Mucosa of descending colon (tissue), 3 donors: ENCODE measurements around the gene ST6GALNAC4. TPM values are rescaled to one million over a fixed set of nuclear protein-coding genes. Genes with fewer than 3 reads are reported as not detected.

Experiments
- ATAC-seq: fragments of 200-7000 bp; cut with Tn5 transposase; one replicate; pipeline ENCODE4 v1.9.1; 2020; ENCODE audit warnings: mild to moderate bottlenecking, moderate library complexity
- DNase-seq, 3 donors: peaks; one replicate each; pipeline ENCODE4 v3.0.0-alpha.2; 2020
- H3K36me3 ChIP-seq: fragments of 200-600 bp; one replicate; pipeline ENCODE4 v1.8.0; 2021; ENCODE audit warnings: low read depth, mild to moderate bottlenecking
- H3K4me1 ChIP-seq: fragments of 200-600 bp; one replicate; pipeline ENCODE4 v1.8.0; 2021; ENCODE audit warnings: low read depth, mild to moderate bottlenecking
- H3K4me3 ChIP-seq: fragments of 200-600 bp; one replicate; pipeline ENCODE4 v1.8.0; 2021; ENCODE audit warnings: mild to moderate bottlenecking
- H3K9me3 ChIP-seq: fragments of 200-600 bp; one replicate; pipeline ENCODE4 v1.8.0; 2021; ENCODE audit warnings: mild to moderate bottlenecking
- intact Hi-C, 2 donors: fragments of 100-400 bp; cut with DNase I in 1 of 2; cut with micrococcal nuclease in 1 of 2; formaldehyde crosslinking; loops; one replicate each; pipeline versions ENCODE4 v1.11.0 to v1.11.1; 2022; cut with DNase I, micrococcal nuclease
- total RNA-seq, 3 donors: library from RNA; stranded (reverse); fragmentation: NEBNext Ultra II Directional in 2 of 3; extraction: Animal tissue kit (Norgen Biotek cat#: 25700) in 2 of 3; gene quantifications; one replicate each; pipeline versions ENCODE4 v1.2.1 to v1.2.4, GENCODE V29; 2021 to 2023
- TF ChIP-seq, protein P1 (sequence below): fragments of 200-600 bp; IDR thresholded peaks from one replicate; pipeline ENCODE4 v1.8.0; 2022; ENCODE audit warnings: antibody characterized with exemption, mild to moderate bottlenecking
- donor health status: DM: no; HTN: no; CAD: no; lungs with moderate emphysema.
- donor health status: DM: no; HTN: no; CAD: no.
- donor health status: DM: no; HTN: yes; CAD: no.

ST6GALNAC4 gene
- total RNA-seq, 3 donors from 2014 or later, result 31.0 to 39.2 (median 37.2) TPM

DNA sequence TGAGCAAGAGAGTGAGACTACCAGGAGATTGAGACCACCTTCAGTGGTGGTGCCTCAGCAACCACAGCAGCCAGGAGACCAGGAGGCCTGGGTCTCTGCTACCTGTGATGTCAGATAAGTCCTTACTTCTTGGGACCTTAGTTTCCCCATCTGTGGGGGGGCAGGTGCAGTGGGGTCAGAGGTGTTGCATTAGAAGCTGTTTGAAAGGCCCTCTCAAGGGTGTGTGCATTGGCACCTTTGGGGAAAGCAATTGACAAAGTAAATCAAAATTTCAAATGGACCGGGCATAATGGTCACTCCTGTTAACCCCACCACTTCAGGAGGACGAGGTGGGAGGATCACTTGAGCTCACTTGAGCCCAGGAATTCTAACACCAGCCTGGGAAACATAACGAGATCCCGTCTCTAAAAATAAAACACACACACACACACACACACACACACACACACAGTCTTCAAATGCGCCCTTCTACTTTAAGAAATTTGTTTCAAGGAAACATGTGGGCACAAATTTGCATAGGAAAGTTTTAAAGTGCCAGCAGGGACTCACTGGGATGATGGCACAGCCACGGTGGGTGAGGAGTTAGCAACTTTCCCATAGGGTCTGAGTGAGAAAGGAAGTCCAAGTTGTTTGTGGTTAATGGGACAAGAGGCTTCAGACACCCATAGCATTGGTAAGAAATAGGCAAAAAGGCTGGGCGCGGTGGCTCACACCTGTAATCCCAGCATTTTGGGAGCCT is 38.0 kb downstream of the ST6GALNAC4 start:
- no peaks in the 10 kb centered on the region for H3K9me3 ChIP-seq
- no peak for ATAC-seq
- peaks cover 29% of the 10 kb centered on the region for H3K4me1 ChIP-seq
- H3K4me3 ChIP-seq, result no peak overlapping the region
- no peak for DNase-seq
- intact Hi-C loops, result loop anchor here in 1 of 2 donors (10.0 kb wide), 1 partner anchor 144 kb away; the partner anchor contains the start of gene TOR2A
- TF ChIP-seq, protein P1, sequence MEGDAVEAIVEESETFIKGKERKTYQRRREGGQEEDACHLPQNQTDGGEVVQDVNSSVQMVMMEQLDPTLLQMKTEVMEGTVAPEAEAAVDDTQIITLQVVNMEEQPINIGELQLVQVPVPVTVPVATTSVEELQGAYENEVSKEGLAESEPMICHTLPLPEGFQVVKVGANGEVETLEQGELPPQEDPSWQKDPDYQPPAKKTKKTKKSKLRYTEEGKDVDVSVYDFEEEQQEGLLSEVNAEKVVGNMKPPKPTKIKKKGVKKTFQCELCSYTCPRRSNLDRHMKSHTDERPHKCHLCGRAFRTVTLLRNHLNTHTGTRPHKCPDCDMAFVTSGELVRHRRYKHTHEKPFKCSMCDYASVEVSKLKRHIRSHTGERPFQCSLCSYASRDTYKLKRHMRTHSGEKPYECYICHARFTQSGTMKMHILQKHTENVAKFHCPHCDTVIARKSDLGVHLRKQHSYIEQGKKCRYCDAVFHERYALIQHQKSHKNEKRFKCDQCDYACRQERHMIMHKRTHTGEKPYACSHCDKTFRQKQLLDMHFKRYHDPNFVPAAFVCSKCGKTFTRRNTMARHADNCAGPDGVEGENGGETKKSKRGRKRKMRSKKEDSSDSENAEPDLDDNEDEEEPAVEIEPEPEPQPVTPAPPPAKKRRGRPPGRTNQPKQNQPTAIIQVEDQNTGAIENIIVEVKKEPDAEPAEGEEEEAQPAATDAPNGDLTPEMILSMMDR, result no peak
- H3K36me3 ChIP-seq, result no peaks in the 10 kb centered on the region

DNA sequence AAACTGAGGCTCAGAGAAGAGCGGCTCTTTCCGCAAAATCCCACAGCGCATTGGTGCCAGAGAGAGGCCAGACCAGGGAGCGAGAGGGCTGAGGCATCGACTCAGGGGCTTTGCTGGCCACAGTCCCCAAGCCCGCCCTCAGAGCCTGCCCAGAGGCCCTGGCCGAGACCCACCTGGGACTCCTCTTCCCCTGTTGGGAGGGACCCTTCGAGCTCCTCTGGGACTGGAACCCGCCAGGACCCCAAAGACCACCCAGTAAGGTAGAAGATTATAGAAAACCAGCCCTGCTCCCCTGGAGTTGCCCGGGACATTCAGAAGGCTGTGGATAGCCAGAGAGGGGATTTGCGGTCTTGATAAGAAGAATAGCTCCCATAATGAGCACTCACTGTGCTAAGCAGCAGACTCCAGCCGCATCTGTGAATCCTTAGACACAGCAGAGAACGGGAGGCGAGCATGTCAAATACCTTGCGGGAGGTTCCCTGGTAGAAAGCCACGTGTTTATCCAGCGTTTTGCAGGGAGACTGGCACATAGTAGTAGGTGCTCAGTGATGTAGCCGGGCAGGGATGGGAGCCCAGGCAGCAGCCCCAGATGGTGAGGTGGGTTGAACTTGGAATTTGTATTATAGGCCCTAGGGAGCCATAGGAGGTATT is 38.7 kb downstream of the ST6GALNAC4 start:
- no peaks in the 10 kb centered on the region for H3K36me3 ChIP-seq
- intact Hi-C loops, result loop anchor here in 1 of 2 donors (10.0 kb wide), 1 partner anchor 143 kb away; the partner anchor contains the start of gene TOR2A
- no peaks in the 10 kb centered on the region for H3K9me3 ChIP-seq
- peaks cover 32% of the 10 kb centered on the region for H3K4me1 ChIP-seq
- peak in 2 of 3 donors; percentile 33 to 51 for DNase-seq
- TF ChIP-seq, protein P1, result no peak
- no peak overlapping the region for H3K4me3 ChIP-seq
- no peak for ATAC-seq

DNA sequence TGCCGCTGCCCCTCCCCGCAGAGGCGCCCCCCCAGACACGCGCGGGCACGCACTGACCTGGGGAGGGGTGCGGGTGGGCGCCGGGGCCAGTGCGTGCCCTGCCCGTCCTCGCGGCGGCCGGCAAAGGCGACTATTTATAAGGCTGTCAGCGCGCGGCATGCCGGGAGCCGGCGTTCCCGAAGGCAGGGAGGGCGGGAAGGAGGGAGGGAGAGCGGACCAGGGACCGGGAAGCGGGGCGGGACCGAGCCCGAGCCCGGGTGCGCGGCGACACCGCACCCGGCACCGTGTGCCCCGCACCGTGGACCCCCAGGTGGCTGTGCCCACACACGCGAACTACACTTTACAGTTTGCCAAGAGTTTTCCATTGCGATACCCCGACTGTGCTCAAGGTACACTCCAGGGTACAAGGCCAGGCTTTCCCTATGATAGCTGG is 39.3 kb downstream of the ST6GALNAC4 start, which contains the start of gene AK1:
TSS of gene AK1 (minus strand) at position 110 of the 433 bp plus-strand sequence. CDS start 3,058 bp downstream, outside the sequence.
- intact Hi-C loops, result loop anchor here in 1 of 2 donors (10.0 kb wide), 1 partner anchor 143 kb away; the partner anchor contains the start of gene TOR2A
- Histone ChIP-seq H3K4me3 (peak within 1 kb of the TSS; percentile 19), H3K36me3 (no peaks in the 10 kb centered on the region), H3K9me3 (no peaks in the 10 kb centered on the region), H3K4me1 (peaks cover 32% of the 10 kb centered on the region)
- TF ChIP-seq, protein P1, result no peak
- peak; percentile 81 for ATAC-seq
- peak; percentile 85 to 88 (median 85) for DNase-seq

DNA sequence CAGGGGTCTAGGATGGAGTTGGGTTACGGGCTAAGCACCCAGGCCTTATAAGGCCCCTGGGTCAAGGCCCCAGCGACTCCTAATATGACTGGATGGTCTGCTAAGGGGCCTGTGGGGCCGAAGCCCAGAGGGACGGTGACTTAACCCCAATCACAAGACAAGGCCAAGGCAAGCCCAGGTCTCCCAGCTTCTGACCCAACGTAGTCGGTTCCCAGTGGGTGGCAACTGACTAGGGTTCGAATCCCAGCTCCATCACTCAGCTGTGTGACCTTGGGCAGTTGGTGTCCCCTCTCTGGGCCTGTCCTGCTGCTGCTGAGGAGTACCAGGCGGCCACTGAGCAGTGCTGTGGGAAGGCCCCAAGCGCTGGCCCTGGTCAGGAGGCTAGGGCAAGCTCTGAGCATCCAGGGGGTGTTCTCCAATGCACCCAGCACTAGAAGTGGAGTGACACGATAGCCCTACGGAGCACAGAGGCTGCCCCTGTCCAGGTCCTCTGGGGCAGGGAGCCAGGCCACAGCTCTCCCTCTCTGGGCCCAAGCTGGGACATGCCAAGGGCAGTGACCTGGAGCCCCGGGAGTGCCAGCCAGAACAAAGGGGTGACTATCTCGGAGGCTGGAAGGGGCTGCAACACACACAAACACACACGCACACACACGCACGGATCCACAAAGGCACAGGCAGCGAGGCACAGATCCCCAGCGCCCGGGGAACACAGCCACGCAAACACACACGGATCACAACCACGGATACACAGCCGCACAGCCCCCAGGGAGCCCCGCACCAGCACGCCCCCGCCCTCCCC is 39.9 kb downstream of the ST6GALNAC4 start:
- intact Hi-C loops, result loop anchor here in 1 of 2 donors (10.0 kb wide), 1 partner anchor 142 kb away; the partner anchor contains the start of gene TOR2A
- DNase-seq (peak in 1 of 3 donors; percentile 51), ATAC-seq (peak; percentile 32)
- TF ChIP-seq, protein P1, result no peak
- Histone ChIP-seq H3K9me3 (no peaks in the 10 kb centered on the region), H3K4me3 (peak overlapping the region; percentile 19), H3K4me1 (peaks cover 32% of the 10 kb centered on the region), H3K36me3 (no peaks in the 10 kb centered on the region)
